GM23338 (cell line): ENCODE measurements around the gene FRAT2.

ENCODE experiments used
- CREB1 ChIP-seq: fragments of 250-450 bp; sonication (Bioruptor Pico); IDR thresholded peaks from 2 replicates; pipeline ENCODE4 v1.5.0; 2020; ENCODE audit warnings: low read depth, mild to moderate bottlenecking, moderate library complexity
- CTCF ChIP-seq, 2 experiments: fragments of 200-600 bp in 1 of 2; sonication (generic) in 1 of 2; conservative IDR thresholded peaks; 2 replicates each; pipeline versions ENCODE4 v1.5.1 to v1.6.1; 2016 to 2017; ENCODE audit warnings: antibody characterized with exemption in 2 of 2, low read depth in 2 of 2, mild to moderate bottlenecking in 2 of 2, moderate library complexity in 1 of 2
- ETS1 ChIP-seq: IDR thresholded peaks from 2 replicates; pipeline ENCODE4 v1.6.1; 2016; ENCODE audit warnings: antibody characterized with exemption
- EZH2 ChIP-seq: fragments of 200-600 bp; sonication (generic); IDR thresholded peaks from one replicate; pipeline ENCODE4 v1.8.0; 2017; ENCODE audit warnings: antibody characterized with exemption, mild to moderate bottlenecking, low read depth; ENCODE audit not compliant: unreplicated experiment
- EZH2phosphoT487 ChIP-seq: fragments of 200-600 bp; sonication (generic); IDR thresholded peaks from one replicate; pipeline ENCODE4 v1.8.1; 2018; ENCODE audit warnings: antibody characterized with exemption; ENCODE audit not compliant: unreplicated experiment
- POLR2AphosphoS5 ChIP-seq: IDR thresholded peaks from 2 replicates; pipeline ENCODE4 v1.6.1; 2016; ENCODE audit warnings: antibody characterized with exemption, low read depth
- TF ChIP-seq, protein P1 (sequence below): IDR thresholded peaks from one replicate; pipeline ENCODE4 v1.6.1; 2018; ENCODE audit warnings: antibody characterized with exemption; ENCODE audit not compliant: unreplicated experiment

DNA sequence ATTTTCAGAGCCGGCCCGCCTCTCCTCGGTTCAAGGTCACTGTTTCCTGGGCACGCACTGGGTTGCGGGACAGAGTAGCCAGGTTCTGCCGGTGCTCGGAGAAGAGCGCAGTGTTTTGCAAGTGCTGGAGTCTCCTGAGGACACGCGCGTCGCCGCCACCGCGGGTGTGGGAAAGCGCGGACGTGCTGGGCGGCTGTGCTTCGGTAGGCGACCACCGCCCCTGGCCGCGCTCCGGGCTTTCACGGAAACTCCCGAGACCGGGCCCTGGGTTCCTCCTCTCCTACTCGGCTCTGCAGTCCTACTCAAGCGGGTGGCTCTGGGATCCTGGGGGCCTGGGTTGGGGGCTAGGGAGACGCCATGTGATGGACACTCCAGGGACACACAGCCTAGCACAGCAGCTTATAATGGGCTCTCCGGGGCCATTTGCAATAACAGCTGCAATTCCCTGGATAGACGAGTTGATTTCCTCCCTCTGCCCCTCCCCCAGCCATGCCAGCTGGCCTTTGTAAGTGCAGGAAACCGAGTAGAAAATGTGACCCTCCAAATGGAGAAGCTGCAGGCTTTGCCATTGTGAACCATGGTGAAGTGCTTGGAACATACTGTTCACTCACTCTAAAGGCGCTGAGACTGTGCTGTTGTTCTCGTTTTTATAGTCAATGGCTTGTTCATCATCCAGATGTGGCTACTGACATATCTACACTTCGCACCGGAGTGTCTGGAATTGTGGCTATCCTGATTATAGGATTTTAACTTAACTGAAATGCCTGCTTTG is 13.3 kb downstream of the FRAT2 start:
- no peak for TF ChIP-seq CTCF (conservative IDR thresholded peaks at IDR 0.05; ENCODE audit: low read depth in 2 of 2)
- TF ChIP-seq, protein P1, sequence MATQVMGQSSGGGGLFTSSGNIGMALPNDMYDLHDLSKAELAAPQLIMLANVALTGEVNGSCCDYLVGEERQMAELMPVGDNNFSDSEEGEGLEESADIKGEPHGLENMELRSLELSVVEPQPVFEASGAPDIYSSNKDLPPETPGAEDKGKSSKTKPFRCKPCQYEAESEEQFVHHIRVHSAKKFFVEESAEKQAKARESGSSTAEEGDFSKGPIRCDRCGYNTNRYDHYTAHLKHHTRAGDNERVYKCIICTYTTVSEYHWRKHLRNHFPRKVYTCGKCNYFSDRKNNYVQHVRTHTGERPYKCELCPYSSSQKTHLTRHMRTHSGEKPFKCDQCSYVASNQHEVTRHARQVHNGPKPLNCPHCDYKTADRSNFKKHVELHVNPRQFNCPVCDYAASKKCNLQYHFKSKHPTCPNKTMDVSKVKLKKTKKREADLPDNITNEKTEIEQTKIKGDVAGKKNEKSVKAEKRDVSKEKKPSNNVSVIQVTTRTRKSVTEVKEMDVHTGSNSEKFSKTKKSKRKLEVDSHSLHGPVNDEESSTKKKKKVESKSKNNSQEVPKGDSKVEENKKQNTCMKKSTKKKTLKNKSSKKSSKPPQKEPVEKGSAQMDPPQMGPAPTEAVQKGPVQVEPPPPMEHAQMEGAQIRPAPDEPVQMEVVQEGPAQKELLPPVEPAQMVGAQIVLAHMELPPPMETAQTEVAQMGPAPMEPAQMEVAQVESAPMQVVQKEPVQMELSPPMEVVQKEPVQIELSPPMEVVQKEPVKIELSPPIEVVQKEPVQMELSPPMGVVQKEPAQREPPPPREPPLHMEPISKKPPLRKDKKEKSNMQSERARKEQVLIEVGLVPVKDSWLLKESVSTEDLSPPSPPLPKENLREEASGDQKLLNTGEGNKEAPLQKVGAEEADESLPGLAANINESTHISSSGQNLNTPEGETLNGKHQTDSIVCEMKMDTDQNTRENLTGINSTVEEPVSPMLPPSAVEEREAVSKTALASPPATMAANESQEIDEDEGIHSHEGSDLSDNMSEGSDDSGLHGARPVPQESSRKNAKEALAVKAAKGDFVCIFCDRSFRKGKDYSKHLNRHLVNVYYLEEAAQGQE = no peak
- peak; percentile 5; the same call in 1 of the 2 replicates for TF ChIP-seq POLR2AphosphoS5
- TF ChIP-seq CREB1 = no peak
- no peak for TF ChIP-seq EZH2
- no peak for TF ChIP-seq ETS1
- TF ChIP-seq EZH2phosphoT487 = no peak
